CD4-positive, alpha-beta T cell (primary cell): ENCODE results near the gene GOLPH3L. TPM values are rescaled to one million over a fixed set of nuclear protein-coding genes. Genes with fewer than 3 reads are reported as not detected.
A peak's percentile ranks its signal among the peaks of the same experiment; 100 is the strongest.

Experiments used
- ATAC-seq: fragments of 200-7000 bp; cut with Tn5 transposase; one replicate; pipeline ENCODE4 v1.10.0; 2022; ENCODE audit warnings: mild to moderate bottlenecking; ENCODE audit not compliant: poor library complexity
- CTCF ChIA-PET: fragments of 350-600 bp; sonication (Branson Sonifier 250); formaldehyde crosslinking; loops from one replicate; lab custom pipeline; 2021; ENCODE audit warnings: antibody characterized with exemption, inconsistent platforms; lab: Charles Lee
- POLR2A ChIA-PET: fragments of 350-600 bp; sonication (Branson Sonifier 250); formaldehyde crosslinking; loops from one replicate; lab custom pipeline; 2021; ENCODE audit warnings: antibody characterized with exemption, inconsistent platforms; lab: Charles Lee
- DNase-seq, 14 experiments: peaks; one replicate each; pipeline ENCODE4 v3.0.0-alpha.2; 2013 to 2020; ENCODE audit warnings: mixed read lengths in 2 of 14
- H3K27ac ChIP-seq, 2 donors: one replicate each; pipeline versions ENCODE4 v1.5.1 to v1.7.0; 2013; ENCODE audit warnings: low read length in 2 of 2, low read depth in 1 of 2, mild to moderate bottlenecking in 1 of 2
- H3K27me3 ChIP-seq, 2 experiments: 1 replicate in 1 of 2; 2 replicates in 1 of 2; pipeline versions ENCODE4 v1.6.1 to v1.7.0; 2013; ENCODE audit warnings: low read length in 2 of 2, control low read depth in 1 of 2, mild to moderate bottlenecking in 1 of 2, moderate library complexity in 1 of 2; ENCODE audit not compliant: insufficient read depth in 2 of 2, control insufficient read depth in 1 of 2
- H3K36me3 ChIP-seq: one replicate; pipeline ENCODE4 v1.6.1; 2013; ENCODE audit warnings: low read length, control low read depth; ENCODE audit not compliant: insufficient read depth
- H3K4me1 ChIP-seq: one replicate; pipeline ENCODE4 v1.6.1; 2013; ENCODE audit warnings: low read length, control low read depth; ENCODE audit not compliant: insufficient read depth
- H3K4me3 ChIP-seq: one replicate; pipeline ENCODE4 v1.5.1; 2013; ENCODE audit warnings: mild to moderate bottlenecking, low read length, moderate library complexity
- H3K9me3 ChIP-seq, 2 experiments: 1 replicate in 1 of 2; 2 replicates in 1 of 2; pipeline versions ENCODE4 v1.6.1 to v1.7.0; 2013; ENCODE audit warnings: low read length in 2 of 2, mild to moderate bottlenecking in 2 of 2, control low read depth in 1 of 2, moderate library complexity in 1 of 2; ENCODE audit not compliant: control insufficient read depth in 1 of 2, insufficient read depth in 1 of 2
- H3K27ac Mint-ChIP-seq: one replicate; pipeline ENCODE4 v1.8.0; 2020; ENCODE audit warnings: mixed read lengths
- H3K27me3 Mint-ChIP-seq: one replicate; pipeline ENCODE4 v1.8.0; 2021; ENCODE audit warnings: mixed read lengths
- H3K36me3 Mint-ChIP-seq: one replicate; pipeline ENCODE4 v1.8.0; 2021; ENCODE audit warnings: low read depth, mixed read lengths
- H3K4me1 Mint-ChIP-seq: one replicate; pipeline ENCODE4 v1.8.0; 2021; ENCODE audit warnings: low read depth, mixed read lengths
- H3K4me3 Mint-ChIP-seq: one replicate; pipeline ENCODE4 v1.8.0; 2020; ENCODE audit warnings: mild to moderate bottlenecking, mixed read lengths
- H3K9me3 Mint-ChIP-seq: one replicate; pipeline ENCODE4 v1.8.0; 2020; ENCODE audit warnings: mixed read lengths
- intact Hi-C, 2 experiments: fragments of 100-400 bp; cut with DNase I in 1 of 2; cut with micrococcal nuclease in 1 of 2; formaldehyde crosslinking; loops; one replicate each; pipeline versions ENCODE4 v1.15.1 to v1.9.0; 2023 to 2025; cut with DNase I, micrococcal nuclease
- polyA plus RNA-seq, 2 donors: library from polyadenylated mRNA; unstranded; fragments of 120-200 nt; gene quantifications; one replicate each; pipeline ENCODE4 v1.2.1, GENCODE V29; 2013
- total RNA-seq, 174 experiments: library from RNA in 2 of 174; stranded (reverse) in 2 of 174; gene quantifications; one replicate each; pipeline ENCODE4 v1.2.3 and lab custom pipeline; 2021 to 2026
- TF ChIP-seq, protein P1 (sequence below): fragments of 200-600 bp; IDR thresholded peaks from one replicate; pipeline ENCODE4 v1.8.0; 2022; ENCODE audit warnings: antibody characterized with exemption, mild to moderate bottlenecking

The GOLPH3L gene
- total RNA-seq = 1 to 10 TPM; 2.4 to 2.6 TPM
- polyA plus RNA-seq (2013, experiment 1 of 2) = 18.7 TPM
- 18.9 TPM for polyA plus RNA-seq (2013, experiment 2 of 2)
- 3.4 to 48.4 (median 23.3) reads per million in 172 experiments for total RNA-seq (lab: John Stamatoyannopoulos, UW)

DNA sequence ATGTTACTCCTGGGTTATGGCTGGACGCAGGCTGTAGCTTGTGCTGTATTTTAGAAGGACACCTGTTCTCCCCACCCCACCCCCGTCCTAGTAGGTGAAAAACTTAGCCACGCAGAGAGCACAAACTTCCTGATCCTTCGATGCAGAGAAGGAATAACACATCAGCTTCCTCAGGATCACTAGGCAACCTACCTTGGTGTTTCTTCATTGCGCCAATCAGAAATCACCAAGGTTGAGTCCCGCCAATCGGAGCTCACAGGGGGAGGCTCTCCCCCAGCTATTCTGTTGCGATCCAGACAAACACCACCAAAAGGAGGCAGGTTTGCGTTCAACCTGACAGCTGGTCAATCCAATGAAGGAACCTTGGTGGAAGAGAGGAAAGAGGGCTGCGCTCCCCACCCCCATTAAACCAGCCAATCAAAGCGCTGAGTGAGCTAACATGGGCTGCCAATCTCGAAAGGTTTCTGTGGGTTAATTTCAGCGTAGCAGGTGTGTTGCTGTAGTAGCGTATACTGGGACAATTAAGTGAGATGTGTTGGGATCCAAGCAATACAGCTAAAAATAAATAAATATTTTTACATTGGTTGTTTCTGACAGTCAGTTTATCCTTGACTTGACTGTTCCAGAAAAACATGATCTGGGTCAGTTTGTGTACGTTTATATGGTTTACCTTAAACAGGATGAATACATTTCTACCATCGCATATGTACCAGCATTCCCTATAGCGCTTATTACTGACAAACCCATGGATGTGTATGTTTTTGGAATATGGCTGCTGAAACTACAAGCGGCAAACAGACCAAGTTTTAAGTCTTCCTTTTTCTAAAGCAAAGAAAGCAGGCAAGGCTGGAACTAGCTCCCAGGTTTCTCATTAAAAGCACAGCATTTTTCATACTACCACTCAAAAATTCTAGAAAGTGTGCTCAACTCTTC, at the start of gene GOLPH3L:
GOLPH3L (minus strand) TSS at position 160 of the 933 bp plus-strand sequence. CDS start 2,316 bp downstream, outside the sequence.
- H3K36me3 ChIP-seq = peaks cover 21% of the 10 kb centered on the region
- peaks cover 43% of the 10 kb centered on the region for H3K36me3 Mint-ChIP-seq
- H3K4me1 ChIP-seq = no peaks in the 10 kb centered on the region
- peak within 1 kb of the TSS; percentile 69 for H3K4me3 ChIP-seq
- peaks cover 4% of the 10 kb centered on the region for H3K27me3 Mint-ChIP-seq
- no peaks in the 10 kb centered on the region for H3K9me3 ChIP-seq
- intact Hi-C loops = loop anchor here (1.0 to 10.0 kb wide), 5 partner anchors 68 to 628 kb away; partner anchors contain the start of genes CTSS (in 1 of the 2), ENSA (in 1 of the 2), PI4KB (in 1 of the 2) and SETDB1 (in 1 of the 2)
- TF ChIP-seq, protein P1, sequence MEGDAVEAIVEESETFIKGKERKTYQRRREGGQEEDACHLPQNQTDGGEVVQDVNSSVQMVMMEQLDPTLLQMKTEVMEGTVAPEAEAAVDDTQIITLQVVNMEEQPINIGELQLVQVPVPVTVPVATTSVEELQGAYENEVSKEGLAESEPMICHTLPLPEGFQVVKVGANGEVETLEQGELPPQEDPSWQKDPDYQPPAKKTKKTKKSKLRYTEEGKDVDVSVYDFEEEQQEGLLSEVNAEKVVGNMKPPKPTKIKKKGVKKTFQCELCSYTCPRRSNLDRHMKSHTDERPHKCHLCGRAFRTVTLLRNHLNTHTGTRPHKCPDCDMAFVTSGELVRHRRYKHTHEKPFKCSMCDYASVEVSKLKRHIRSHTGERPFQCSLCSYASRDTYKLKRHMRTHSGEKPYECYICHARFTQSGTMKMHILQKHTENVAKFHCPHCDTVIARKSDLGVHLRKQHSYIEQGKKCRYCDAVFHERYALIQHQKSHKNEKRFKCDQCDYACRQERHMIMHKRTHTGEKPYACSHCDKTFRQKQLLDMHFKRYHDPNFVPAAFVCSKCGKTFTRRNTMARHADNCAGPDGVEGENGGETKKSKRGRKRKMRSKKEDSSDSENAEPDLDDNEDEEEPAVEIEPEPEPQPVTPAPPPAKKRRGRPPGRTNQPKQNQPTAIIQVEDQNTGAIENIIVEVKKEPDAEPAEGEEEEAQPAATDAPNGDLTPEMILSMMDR = no peak
- DNase-seq (peak; percentile 73 to 98 (median 83)), ATAC-seq (peak; percentile 99)
- CTCF ChIA-PET = interaction anchor here (2.5 kb wide), 1 partner anchor 137 kb away, joined by 13 read pairs; no protein-coding TSS in a partner anchor
- H3K27ac ChIP-seq = peak within 1 kb of the TSS; percentile 39 to 62
- no peaks in the 10 kb centered on the region for H3K9me3 Mint-ChIP-seq
- POLR2A ChIA-PET = interaction anchor here (0.5 to 2.3 kb wide), 30 partner anchors 10 to 557 kb away, joined by 3 to 29 read pairs (median 3); partner anchors contain the start of genes CTSS, ENSA, FALEC and MCL1
- H3K4me3 Mint-ChIP-seq = peak within 1 kb of the TSS; percentile 94
- peak within 1 kb of the TSS; percentile 88 for H3K27ac Mint-ChIP-seq
- no peaks in the 10 kb centered on the region for H3K27me3 ChIP-seq
- H3K4me1 Mint-ChIP-seq = peaks cover 40% of the 10 kb centered on the region

DNA sequence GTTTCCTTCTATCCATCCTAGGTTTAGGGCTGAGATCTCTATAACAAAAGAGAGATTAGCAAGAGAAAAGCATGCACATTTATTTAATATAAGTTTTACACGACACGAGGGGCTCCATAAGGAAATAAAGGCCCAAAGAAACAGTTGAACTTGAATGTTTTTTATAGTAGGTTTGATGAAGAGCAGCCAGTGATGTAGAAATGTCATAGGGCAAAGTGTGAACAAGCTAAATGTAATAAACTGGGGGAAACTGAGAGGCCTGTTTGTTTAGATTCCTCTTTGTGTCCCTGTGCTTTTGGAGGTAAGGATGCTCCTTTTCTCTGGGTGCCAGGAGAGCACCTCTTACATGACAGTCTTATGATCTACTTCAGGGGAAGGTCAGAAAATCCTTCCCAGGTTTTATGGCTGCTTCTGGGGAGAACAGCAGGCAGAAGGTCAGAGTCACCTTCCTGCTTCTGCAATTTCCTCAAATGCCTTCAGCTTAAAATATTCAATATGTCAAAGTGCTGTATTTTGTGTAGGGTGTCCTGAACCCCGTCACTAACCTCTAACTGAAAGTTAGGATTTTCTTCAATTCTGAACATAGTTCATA, 33.3 kb upstream of the GOLPH3L start:
- intact Hi-C loops = no loop called here
- H3K9me3 ChIP-seq = no peaks in the 10 kb centered on the region
- H3K27ac ChIP-seq = no peak overlapping the region
- Mint-ChIP-seq H3K27me3 (no peaks in the 10 kb centered on the region), H3K9me3 (no peaks in the 10 kb centered on the region), H3K4me1 (no peaks in the 10 kb centered on the region), H3K27ac (no peak overlapping the region), H3K4me3 (no peak overlapping the region), H3K36me3 (peaks cover 38% of the 10 kb centered on the region)
- TF ChIP-seq, protein P1 = no peak
- no peaks in the 10 kb centered on the region for H3K27me3 ChIP-seq
- H3K4me1 ChIP-seq = no peaks in the 10 kb centered on the region
- H3K36me3 ChIP-seq = peaks cover 31% of the 10 kb centered on the region
- ATAC-seq (no peak), DNase-seq (no peak)
- ChIA-PET CTCF (no interaction called here), POLR2A (interaction anchor here (0.6 to 1.0 kb wide), 2 partner anchors 29 to 33 kb away, joined by 3 read pairs; partner anchors contain the start of gene GOLPH3L)
- no peak overlapping the region for H3K4me3 ChIP-seq

DNA sequence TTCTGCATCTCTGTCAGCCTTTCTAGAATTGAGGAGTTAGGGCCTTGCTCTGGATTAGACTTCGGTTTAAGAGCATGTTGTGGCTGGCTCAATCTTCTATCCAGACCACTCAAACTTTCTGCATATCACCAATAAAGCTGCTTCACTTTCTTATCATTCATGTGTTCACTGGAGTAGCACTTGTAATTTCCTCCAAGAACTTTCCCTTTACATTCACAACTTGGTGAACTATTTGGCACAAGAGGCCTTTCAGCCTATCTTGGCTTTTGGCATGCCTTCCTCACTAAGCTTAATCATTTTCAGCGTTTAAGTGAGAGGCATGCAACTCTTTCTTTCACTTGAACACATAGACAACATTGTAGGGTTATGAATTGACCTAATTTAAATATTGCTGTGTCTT, 27.4 kb upstream of the GOLPH3L start:
- Mint-ChIP-seq H3K36me3 (no peaks in the 10 kb centered on the region), H3K4me1 (no peaks in the 10 kb centered on the region), H3K4me3 (no peak overlapping the region), H3K27me3 (no peaks in the 10 kb centered on the region), H3K9me3 (no peaks in the 10 kb centered on the region), H3K27ac (no peak overlapping the region)
- H3K4me1 ChIP-seq = no peaks in the 10 kb centered on the region
- H3K27me3 ChIP-seq = no peaks in the 10 kb centered on the region
- peaks cover 0 to 8% of the 10 kb centered on the region in 2 experiments for H3K9me3 ChIP-seq
- no peak overlapping the region for H3K4me3 ChIP-seq
- no peak for DNase-seq
- intact Hi-C loops = no loop called here
- TF ChIP-seq, protein P1 = no peak
- CTCF ChIA-PET = interaction anchor here (1.1 kb wide), 1 partner anchor 9 kb away, joined by 3 read pairs; no protein-coding TSS in a partner anchor
- no peak overlapping the region for H3K27ac ChIP-seq
- no peaks in the 10 kb centered on the region for H3K36me3 ChIP-seq
- ATAC-seq = no peak
- POLR2A ChIA-PET = no interaction called here
